Stimulated activated CD8-positive, alpha-beta memory T cell treated with anti-CD3 and anti-CD28 coated beads, Interleukin-4, amount 100 ng/mL, for 48 hours (primary cell): ENCODE measurements around the gene NME3.
A peak's percentile ranks its signal among the peaks of the same experiment; 100 is the strongest.
"Not testable (repeated sequence)": the region's sequence is repeated elsewhere in the genome, so short reads cannot be mapped to it uniquely, and the experiment has no call there.

Experiments
- DNase-seq: peaks from one replicate; pipeline ENCODE4 v3.0.0-alpha.2; 2020

Gene NME3

DNA sequence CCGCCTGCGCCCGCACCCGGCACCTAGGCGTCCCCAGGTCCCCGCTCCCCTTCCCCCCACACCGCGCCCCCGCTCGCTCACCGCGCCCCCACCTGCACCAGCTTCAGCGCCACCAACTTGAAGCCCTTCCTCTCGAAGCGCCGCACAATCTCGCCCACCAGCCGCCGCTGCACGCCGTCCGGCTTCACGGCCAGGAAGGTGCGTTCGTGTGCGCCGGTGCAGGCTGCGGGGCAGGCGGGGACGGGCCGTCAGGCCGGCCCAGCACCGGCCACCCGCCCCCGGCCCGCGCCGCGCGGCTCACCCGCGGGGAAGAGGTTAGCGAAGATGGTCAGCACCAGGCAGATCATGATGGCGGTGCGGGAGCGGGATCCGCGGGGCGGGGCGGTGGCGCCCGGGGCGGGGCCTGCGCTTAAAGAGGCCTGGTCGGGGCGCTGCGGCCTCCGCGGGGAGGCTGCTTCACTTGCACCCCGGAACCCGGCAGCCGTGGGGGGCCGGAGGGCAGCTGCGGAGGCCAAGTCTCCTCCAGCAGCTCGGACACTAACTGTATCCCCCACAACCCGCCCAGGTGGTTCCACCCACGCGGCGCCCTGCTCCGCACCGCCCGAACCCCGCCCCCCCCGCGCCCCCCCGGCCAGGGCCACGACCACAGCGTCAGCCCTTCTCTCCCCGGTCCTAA, at the start of gene NME3:
Gene NME3, minus strand, starts transcription at position 356 of the 676 bp plus-strand sequence. Its CDS starts 9 bp downstream, at position 347.
- DNase-seq, result peak; percentile 89

DNA sequence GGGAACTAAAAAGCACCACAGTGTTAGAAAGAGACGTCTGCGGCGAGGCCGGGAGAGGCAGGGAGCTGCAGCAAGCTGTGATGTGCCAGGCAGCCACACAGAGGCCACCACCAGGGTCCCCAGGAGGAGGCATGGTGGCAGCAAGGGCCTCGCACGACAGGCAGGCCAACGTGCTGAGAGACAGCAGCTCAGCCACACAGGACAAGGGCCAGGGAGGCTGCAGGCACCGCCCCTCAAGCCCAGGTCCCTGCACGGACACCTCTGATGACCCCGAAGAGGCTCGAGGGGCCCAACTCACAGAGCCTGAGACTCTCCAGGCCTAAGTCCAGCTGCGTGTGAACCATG, 49.6 kb upstream of the NME3 start:
- DNase-seq, result no peak

DNA sequence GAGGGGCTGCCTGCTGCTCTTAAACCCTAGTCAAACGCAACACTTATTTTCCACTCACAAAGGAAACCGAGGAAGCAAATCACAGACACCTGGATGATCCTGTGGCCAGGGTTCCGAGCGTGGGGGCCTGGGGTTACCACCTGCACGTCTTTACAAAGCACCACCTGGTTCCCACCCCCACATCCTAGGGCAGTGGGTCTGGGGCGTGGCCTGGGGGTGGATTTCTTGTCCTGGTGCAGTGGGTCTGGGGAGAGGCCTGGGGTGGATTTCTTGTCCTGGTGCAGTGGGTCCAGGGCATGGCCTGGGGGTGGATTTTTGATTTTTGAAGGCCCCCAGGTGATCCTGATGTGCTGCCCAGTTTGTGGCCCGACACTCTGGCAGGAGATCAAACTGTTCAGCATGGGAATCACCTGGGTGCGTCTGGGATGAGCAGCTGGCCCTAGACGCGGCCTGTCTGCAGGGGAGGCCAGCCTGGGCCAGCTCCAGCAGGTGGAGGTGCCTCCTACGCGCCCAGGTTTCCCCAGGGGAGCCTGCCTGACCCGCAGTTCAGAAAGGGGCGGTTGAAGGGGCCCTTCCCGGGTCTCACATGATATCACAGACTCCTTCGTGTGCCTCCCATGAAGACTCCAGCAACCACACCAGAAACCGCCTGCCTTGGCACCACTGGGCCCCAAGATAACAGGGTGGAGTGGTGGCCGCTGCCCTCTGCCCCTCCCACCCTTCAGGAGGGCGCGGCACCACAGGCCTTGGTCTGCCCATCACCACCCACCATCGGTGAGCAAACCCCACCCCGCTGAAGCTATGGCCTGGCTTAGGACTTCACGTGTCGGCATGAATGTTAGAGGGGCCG, 49.0 kb upstream of the NME3 start:
- no peak for DNase-seq

DNA sequence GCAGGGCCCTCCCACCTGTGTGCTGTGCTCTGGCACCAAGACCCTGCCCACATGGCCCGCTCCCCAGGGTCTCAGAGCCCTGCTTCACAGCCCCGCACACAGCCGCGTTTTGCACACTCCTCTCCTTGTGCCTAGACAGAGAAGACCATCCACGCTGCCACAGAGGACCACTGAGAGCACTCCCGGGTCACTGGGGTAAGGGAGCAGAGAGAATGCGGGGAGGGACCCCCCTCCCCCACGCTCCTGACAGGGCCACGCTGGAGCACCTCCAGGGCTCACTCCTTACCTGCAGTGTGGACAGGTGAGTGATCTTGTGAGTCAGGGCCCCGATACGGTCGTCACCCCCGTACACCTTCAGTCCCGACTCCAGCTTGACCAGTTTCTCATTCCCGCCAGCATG, 48.3 kb upstream of the NME3 start:
- no peak for DNase-seq

DNA sequence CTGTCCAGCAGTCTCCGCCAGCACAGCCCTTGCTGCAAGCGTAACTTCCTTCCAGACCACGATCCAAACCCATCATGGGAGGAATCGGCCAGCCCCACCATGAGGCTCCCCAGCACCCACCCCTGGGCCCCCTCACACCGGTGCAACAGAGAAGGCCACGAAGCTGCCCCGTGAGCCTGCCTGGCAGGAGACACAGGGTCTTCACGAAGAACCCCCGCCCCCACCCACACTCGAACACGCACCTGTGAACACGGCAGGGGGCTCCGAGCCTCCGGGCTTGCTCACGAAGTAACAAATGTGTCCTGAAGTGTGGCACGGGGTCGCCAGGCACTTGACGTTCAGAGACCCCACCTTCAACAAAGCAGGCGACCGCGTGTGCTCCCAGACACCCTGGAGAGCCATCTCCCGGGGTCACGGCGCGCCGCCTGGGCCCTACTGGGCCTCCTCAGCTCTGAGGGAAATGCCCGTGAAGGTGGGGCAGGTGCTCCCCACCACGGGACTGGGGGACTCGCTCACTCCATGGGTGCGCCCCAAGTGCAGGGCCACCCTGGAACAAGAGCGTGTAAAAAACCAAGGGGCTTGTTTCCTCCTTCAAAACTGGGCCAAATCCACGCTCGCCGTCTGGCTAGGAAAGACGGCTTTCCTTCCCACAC, 47.7 kb upstream of the NME3 start:
- no peak for DNase-seq

DNA sequence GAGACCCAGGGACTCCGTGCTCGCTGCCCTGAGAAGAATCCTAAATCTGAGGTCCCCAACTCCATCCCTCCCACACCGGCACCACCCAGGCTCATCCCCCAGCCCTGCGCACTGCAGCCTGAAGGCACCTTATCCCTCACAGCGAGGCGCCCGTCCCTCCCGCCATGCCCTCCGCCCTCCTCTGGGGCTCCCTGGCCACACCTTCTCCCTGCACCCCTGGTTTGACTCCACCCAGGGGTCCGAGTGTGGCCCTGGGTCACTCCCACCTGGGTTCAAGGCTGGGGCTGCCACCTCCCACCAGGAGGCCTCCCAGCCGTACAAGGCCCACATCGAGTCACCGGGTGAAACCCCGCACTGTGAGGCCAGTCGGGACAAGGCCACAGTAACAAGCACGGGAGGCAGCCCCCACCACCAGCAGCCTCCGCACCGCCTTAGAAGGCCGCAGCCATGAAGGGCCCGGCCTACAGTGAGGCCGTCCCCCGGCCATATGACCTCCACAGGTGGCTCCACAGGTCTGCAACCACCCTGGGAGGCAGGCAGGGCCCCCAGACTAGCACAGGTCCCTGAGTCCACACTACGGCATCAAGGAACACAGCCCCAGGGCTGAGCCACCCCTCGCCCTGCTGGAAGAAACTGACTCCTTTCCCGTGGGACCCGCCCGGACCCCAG, 47.0 kb upstream of the NME3 start:
- DNase-seq, result no peak

DNA sequence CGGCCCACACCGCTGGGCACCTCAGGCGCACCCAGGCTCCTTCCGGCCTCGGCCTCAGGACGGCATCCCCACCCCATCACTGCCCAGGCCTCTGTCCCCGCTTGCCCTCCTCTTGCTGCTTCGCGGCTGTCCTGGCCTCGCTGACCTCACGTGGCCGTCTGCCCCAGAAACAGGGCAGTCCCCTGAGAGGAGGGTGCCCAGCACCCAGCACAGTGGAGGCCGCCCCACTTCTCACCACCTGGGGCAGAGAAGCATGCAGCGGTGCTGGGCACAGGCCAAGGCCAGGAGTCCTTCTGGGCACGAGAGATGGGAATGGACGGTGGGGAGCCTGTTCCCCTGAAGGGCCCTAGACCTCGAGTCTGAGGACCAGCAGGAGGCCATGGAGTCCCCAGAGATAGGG, 46.4 kb upstream of the NME3 start:
- DNase-seq, result no peak

DNA sequence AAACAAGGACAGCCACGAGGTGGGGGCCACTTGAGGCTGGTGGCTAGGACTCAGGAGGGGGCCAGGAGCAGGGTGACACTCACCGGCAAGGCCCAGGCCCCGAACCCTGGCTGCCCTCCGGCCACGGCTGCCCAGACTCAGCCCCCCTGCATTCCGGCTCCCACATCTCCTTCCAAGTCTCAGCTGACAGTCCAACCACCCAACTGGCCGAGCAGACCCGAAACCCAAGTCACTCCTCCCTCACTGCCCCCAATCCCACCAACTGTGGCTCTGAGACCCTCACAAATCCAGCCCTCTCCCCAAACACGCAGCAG, 45.9 kb upstream of the NME3 start:
- DNase-seq, result no peak

DNA sequence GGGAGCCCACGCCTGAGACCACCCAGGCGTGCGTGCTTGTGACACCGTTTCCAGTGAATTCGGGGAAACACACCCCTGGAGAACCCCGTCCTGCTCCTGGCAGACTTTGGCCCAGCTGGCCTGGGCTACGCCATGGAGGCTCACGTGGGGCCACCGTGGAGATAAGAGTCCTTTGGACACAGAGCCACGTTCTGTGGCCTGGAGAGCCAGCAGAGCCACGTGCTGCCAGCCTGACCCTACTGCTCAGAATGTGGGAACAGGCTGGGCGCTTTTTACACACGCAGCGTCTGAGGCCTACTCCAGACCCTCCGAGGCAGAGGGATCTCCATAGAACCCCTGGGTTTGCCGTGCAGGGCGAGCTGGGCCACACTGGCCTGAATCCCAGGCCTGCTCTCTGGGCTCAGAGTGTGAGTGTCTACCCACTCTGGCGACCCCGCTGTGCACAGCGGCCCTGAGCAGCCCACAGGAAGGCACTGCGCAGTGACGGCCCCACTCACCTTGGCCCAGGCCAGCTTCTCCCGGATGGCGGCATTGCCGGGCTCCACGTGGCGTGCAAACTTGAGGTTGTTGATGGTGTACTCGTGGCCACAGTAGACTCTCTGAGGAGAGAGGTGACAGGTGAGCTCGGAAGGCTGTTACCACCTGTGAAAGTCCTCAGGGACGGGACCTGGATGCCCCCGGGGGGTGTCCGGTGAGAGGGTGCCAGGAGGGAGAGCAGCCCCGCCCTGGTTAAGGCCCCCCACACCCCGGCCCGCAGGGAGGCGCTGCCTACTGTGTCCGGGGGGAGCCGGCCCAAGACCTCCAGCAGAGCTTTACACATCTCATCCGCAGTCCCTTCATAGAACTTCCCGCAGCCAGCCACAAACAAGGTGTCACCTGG, 45.3 kb upstream of the NME3 start:
- no peak for DNase-seq

DNA sequence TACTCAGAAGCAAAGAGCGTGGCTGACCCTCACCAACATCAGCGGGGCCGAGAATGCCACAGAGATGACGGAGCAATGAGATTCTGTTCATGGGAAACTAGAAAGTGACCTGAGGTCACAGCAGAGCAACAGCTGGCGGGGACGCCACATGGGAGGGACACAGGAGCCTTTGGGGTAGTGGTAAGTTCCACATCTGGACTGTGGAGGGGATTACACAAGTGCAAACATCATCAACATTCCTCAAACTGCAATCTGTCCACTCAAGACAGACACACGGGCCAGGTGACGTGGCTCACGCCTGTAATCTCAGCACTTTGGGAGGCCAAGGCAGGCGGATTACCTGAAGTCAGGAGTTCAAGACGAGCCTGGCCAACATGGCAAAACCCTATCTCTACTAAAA, 44.1 kb upstream of the NME3 start:
- no peak for DNase-seq

DNA sequence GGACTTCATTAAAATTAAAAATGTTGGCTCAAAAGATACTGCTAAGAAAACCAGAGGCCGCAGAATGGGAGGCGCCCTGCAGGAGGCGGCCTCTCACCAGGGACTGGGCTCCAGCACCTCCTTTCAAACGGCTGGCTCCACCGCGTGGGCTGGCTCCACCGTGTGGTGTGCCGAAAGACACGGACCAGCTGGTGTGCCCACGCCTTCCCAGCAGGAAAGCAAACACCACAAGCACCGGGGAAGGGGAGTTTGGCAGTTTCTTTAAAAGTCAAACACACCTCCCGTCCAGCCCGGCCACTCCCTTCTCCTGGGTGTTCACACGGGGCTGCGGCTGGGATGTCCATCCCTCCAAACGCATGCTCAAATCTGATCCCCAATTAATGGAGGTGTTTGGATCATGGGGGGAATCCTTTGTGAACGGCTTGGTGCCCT, 41.4 kb upstream of the NME3 start:
- DNase-seq, result peak; percentile 72

DNA sequence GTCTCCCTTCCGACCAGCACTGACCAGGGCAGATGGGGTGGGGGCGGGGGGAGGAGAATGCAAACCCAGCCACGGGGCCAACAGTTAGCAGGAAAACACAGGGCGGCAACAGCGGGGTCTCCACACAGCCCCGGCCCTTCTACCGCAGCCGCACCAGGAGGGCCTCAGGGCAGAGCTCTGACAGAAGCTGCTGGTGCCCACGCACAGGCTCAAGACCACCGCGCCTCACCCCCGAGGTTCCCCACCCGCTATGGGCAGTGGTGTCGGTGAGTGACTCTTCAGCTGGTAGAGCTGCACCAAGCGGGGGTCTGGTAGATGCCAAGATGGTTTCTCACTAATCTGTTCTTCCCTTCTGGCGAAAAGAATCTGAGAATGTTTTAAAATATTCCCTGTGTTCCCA, 39.2 kb upstream of the NME3 start:
- no peak for DNase-seq

DNA sequence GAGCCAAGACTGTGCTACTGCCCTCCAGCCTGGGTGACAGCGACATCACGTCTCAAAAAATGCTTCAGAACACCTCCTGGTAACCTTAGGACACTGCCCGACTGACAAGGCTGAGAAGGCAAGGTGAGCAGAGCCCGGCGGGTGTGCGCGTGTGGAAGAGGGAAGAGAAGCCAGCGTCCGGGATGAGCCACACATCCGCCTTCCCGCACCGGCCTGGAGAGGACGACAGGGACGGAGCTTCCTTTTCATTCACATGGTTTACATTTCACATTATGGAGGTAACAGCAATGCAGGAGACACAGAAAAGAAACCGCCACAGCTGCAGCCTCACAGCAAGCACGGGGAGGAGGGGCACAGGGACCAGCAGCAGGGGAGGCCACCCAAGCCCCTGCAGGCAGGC, 38.8 kb upstream of the NME3 start:
- no peak for DNase-seq

DNA sequence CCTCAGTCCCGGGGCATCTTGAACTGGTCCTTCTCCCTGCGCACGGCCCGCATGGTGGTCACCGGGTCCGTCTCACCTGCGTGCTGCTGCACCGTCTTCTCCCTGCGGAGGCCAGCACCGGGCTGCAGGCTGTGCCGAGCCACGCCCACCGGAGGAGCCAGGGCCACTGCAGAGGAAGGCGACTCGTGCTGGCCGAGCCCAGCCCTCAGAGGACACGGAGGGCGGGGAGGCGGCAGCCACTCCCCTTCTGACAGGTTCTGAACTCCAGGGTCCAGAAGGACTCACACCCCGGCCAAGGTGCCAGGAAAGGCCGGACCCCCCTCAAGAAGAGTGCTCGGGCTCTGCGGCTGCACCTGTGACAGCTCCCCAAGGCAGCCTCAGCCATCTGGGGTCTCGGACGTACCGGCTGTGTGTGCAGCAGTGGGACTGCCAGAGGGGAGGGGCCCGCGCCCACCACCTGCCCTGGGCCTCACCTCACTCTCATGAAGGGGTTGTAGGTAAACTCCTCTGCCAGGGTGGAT, 38.0 kb upstream of the NME3 start:
- DNase-seq, result no peak

DNA sequence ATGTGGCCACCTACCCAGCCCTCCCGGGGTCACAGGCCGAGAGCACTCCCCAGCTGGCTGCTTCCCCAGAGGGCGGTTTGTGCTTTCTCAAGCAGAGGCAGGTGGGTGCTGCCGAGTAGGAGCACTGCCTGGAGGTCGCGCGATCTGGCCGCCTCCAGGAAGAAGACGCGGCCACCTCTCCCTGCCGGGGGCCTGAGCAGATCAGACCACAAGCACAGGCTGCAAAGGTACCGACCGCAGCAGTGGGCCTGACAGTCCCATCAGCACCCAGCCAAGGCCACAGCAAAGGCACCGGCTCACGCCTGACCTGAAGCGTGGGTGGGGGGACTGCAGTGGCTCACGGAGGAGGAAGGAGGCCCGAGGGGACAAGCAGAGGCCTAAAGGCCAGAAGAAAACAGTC, 37.3 kb upstream of the NME3 start:
- no peak for DNase-seq

DNA sequence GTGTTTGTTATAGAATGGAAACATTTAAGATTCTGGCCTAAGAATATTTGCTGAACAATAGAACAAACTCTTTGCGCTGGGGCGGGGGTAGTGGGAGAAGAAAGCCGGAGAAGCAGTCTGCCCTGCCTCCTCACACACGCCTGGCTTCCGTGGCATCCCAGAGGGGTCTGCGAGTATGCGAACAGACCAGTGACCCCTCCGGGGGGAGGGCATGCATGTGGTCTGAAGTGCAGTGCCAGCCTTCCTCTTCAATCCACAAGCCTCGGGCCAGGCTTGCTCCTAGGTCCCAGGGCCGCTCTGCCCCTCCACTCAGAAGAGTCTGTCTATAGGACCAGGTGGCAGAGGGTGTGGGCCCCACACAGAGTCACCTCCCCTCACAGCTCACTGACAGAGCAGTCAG, 36.3 kb upstream of the NME3 start:
- DNase-seq, result no peak

DNA sequence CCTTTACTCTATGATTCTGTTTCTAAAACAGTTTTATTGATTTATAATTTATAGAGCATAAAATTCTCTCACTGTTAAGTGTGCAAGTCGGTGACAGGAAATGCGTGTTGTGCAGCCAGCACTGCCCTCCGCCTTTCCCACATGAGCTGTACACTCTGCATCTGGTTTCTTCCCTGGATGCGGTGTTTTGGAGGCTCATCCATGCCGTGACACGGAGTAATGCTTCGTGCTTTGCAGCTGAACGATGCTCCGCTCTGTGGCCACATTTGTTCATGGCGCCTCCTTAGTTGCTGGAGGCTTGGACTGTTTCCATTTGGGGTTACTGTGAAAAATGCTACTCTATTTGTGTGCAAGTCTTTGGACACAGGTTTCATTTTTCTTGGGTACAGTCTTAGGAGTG, 29.4 kb upstream of the NME3 start:
- no peak for DNase-seq

DNA sequence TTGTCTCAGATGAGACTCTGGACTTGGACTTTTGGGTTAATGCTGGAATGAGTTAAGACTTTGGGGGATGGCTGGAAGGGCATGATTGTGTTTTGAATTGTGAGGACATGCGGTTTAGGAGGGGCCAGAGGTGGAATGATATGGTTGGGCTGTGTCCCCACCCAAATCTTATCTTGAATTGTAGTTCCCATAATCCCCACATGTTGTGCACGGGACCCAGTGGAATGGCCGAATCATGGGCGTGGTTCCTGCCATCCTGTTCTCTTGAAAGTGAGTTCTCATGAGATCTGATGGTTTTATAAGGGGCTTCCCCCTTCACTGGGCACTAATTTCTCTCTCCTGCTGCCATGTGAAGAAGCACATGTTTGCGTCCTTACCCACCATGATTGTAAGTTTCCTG, 27.9 kb upstream of the NME3 start:
- DNase-seq, result not testable (repeated sequence)

DNA sequence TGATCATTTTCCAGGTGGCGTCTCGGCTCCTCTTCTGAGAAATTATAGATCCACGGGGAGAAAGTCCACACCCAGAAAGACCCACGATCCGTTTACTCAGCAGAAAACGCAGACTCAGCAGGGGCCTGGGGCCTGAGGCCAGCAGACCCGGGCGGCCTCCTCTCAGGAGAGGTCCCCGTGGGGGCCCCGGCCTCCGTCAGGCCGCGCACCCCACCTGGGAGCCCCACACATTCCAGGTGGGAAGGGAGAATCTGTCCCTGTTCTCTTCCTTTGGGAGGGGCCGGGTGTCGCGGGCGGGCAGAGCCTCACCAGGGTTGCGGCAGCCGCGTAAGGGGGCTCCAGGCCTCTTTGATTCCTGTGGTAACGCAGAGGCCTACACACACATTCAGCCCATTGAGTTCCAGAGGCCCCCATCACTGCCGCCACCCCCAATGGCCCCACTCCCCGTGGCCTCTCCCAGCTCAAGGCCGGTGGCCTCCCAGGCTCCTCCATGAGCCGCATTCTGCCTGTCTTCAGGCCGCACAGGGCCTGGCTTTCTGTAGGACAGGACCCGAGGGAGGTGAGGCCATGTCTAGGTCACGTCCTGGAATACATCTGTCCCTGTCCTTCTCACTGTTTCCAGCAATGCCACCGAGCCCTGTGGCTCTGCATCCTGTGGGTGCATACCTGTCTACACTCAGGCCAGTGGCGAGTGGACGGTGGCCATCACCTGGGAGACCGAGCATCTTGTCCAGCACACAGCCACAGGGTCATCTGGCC, 23.7 kb upstream of the NME3 start:
- no peak for DNase-seq

DNA sequence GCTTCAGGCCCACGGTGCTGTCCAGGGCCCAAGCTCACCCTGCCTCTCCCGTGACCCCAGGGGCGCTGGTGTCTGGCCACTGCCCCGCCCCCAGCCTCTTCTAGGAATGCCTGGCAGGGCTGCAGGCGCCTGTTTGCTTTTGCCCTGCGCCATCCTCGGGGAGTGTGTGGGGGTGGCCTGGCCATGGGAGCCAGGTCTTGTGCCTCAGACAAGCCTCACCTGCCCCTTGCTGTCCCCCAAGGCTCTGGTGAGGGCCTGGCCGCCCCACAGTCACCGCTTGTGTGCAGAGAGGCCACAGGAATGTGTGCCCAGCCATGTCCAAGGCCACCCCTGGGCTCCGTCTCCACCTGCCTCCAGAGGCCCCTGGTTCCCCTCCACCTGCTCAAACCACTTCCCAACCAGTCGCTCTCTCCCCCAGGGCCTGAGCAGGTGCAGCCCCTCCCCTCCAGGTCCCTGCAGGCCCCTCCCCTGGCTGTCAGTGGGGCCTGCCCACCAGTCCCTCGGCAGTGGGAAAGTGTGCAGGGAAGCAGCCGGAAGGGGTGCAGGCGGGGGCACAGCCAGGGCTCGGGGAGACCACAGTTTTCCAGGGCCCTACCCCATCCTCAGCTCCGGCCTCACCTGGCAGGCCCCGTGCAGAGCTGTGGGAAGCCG, 23.0 kb upstream of the NME3 start:
- no peak for DNase-seq

DNA sequence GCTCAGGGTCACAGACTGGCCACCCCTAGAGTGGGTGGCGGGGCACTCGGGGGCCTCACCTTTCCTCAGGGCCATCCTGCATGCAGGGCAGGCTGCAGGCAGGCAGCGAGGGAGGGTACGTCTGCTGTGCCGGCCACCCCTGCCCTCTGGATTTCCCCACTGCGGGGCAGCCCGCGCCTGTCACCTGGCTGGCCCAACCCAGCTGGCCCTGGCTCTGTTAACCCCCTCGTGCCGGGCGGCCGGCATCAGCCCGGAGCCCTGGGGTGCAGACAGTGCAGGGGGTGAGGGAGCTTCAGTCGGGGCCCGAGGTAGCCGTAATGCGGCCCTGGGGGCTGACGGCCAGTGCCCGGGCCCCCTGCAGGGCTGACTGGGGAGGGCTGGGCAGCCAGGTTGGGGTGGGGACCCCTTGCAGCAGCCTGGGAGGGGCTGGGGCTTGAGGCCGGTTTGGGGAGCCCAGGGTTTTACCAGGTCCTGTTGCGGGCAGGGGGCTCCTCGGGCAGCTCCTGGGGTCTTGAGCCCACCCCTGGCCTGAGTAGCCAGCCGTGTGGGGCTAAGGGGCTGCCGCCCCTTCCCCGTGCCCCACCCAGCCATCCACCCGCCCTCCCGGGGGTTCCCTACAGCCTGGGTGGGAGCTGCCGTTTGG, 22.4 kb upstream of the NME3 start, which contains the start of gene IGFALS:
Gene IGFALS, minus strand, starts transcription at position 128 of the 643 bp plus-strand sequence. Its CDS starts 53 bp downstream, at position 75.
- DNase-seq, result no peak
